Inflammatory macrophage treated with lipopolysaccharide for 1 hour (primary cell): ENCODE data around the gene CYP3A4.
A peak's percentile ranks its signal among the peaks of the same experiment; 100 is the strongest.
"Not testable (repeated sequence)": the region's sequence is repeated elsewhere in the genome, so short reads cannot be mapped to it uniquely, and the experiment has no call there.

Source experiments
- DNase-seq, 2 donors: peaks; one replicate each; pipeline ENCODE4 v3.0.0-alpha.2; 2020 to 2022

Gene CYP3A4

GRCh38 chr7:99751322-99752052 is 32.5 kb downstream of the CYP3A4 start:
- peak in 1 of 2 donors; percentile 12 for DNase-seq

- DNase-seq: no peak
These were observed 35.0 kb downstream of the CYP3A4 start for GRCh38 chr7:99748846-99749579.

- DNase-seq: not testable (repeated sequence)
These were observed 37.1 kb downstream of the CYP3A4 start for GRCh38 chr7:99746915-99747314.

GRCh38 chr7:99745395-99745794 is 38.6 kb downstream of the CYP3A4 start:
- not testable (repeated sequence) for DNase-seq

- DNase-seq: no peak
These were observed 41.1 kb downstream of the CYP3A4 start for GRCh38 chr7:99742737-99743394.

- DNase-seq: no peak
These were observed 42.6 kb downstream of the CYP3A4 start for GRCh38 chr7:99741441-99741795.

- peak; percentile 82 to 89 for DNase-seq
These were observed 43.2 kb downstream of the CYP3A4 start for GRCh38 chr7:99740573-99741440.

GRCh38 chr7:99739699-99740572 is 44.0 kb downstream of the CYP3A4 start:
- DNase-seq: peak; percentile 25 to 31

- DNase-seq: no peak
These were observed 46.3 kb downstream of the CYP3A4 start for GRCh38 chr7:99737726-99738125.

- DNase-seq: not testable (repeated sequence)
These were observed 47.3 kb downstream of the CYP3A4 start for GRCh38 chr7:99736667-99737066.

GRCh38 chr7:99734987-99735386 is 49.0 kb downstream of the CYP3A4 start, which contains the start of gene CYP3A7:
CYP3A7 (minus strand) TSS chr7:99735196; CDS start chr7:99735093, 103 bp downstream.
- DNase-seq: no peak

GRCh38 chr7:99733448-99733847 is 50.5 kb downstream of the CYP3A4 start:
- peak in 1 of 2 donors; percentile 41 for DNase-seq

- DNase-seq: no peak
These were observed 51.0 kb downstream of the CYP3A4 start for GRCh38 chr7:99733003-99733402.

GRCh38 chr7:99731638-99732374 is 52.2 kb downstream of the CYP3A4 start:
- DNase-seq: no peak

GRCh38 chr7:99730992-99731391 is 53.0 kb downstream of the CYP3A4 start:
- DNase-seq: no peak

GRCh38 chr7:99730238-99730810 is 53.7 kb downstream of the CYP3A4 start:
- no peak for DNase-seq

GRCh38 chr7:99729486-99730237 is 54.3 kb downstream of the CYP3A4 start:
- peak in 1 of 2 donors; percentile 18 for DNase-seq

GRCh38 chr7:99728615-99729014 is 55.4 kb downstream of the CYP3A4 start:
- no peak for DNase-seq

GRCh38 chr7:99723201-99723600 is 60.8 kb downstream of the CYP3A4 start:
- DNase-seq: not testable (repeated sequence)
